Mesendoderm (in vitro differentiated cells): ENCODE data around the gene PGAM1.

ENCODE experiments used
- DNase-seq: peaks from one replicate; pipeline ENCODE4 v3.0.0; 2013
- H2AK5ac ChIP-seq: 2 replicates; pipeline ENCODE4 v1.6.1; 2013; ENCODE audit warnings: low read length, inconsistent platforms
- H2BK120ac ChIP-seq: 2 replicates; pipeline ENCODE4 v1.6.1; 2013; ENCODE audit warnings: low read depth, mild to moderate bottlenecking, low read length, moderate library complexity, mixed read lengths
- H2BK15ac ChIP-seq: replicated peaks from 2 replicates; pipeline ENCODE4 v1.6.1; 2013; ENCODE audit warnings: low read depth, mild to moderate bottlenecking, moderate library complexity
- H2BK5ac ChIP-seq: 2 replicates; pipeline ENCODE4 v1.6.1; 2013; ENCODE audit warnings: low read length, inconsistent platforms
- H3K18ac ChIP-seq: 2 replicates; pipeline ENCODE4 v1.6.1; 2013; ENCODE audit warnings: mild to moderate bottlenecking, low read length, mixed read lengths
- H3K23ac ChIP-seq: one replicate; pipeline ENCODE4 v1.6.1; 2013; ENCODE audit warnings: low read length
- H3K27ac ChIP-seq: 2 replicates; pipeline ENCODE4 v1.5.1; 2013; ENCODE audit warnings: low read depth, mild to moderate bottlenecking, inconsistent platforms, low read length, moderate library complexity
- H3K27me3 ChIP-seq: 2 replicates; pipeline ENCODE4 v1.6.1; 2013; ENCODE audit warnings: low read length, control low read depth, mild to moderate bottlenecking, inconsistent platforms; ENCODE audit not compliant: insufficient read depth, poor library complexity
- H3K36me3 ChIP-seq: 2 replicates; pipeline ENCODE4 v1.6.1; 2013; ENCODE audit warnings: low read length, inconsistent platforms; ENCODE audit not compliant: control insufficient read depth, insufficient read depth
- H3K4ac ChIP-seq: one replicate; pipeline ENCODE4 v1.6.1; 2013; ENCODE audit warnings: low read depth, mild to moderate bottlenecking, low read length, moderate library complexity
- H3K4me1 ChIP-seq: 2 replicates; pipeline ENCODE4 v1.6.1; 2013; ENCODE audit warnings: low read depth, low read length, inconsistent platforms; ENCODE audit not compliant: control insufficient read depth
- H3K4me2 ChIP-seq: 2 replicates; pipeline ENCODE4 v1.6.1; 2013; ENCODE audit warnings: low read length
- H3K4me3 ChIP-seq: 2 replicates; pipeline ENCODE4 v1.5.1; 2013; ENCODE audit warnings: mild to moderate bottlenecking, low read length
- H3K56ac ChIP-seq: one replicate; pipeline ENCODE4 v1.6.1; 2013; ENCODE audit warnings: low read length
- H3K79me1 ChIP-seq: 2 replicates; pipeline ENCODE4 v1.6.1; 2013; ENCODE audit warnings: low read length, inconsistent platforms
- H3K79me2 ChIP-seq: 2 replicates; pipeline ENCODE4 v1.6.1; 2013; ENCODE audit warnings: mild to moderate bottlenecking, low read length; ENCODE audit not compliant: control insufficient read depth, insufficient read depth
- H3K9ac ChIP-seq: 2 replicates; pipeline ENCODE4 v1.6.1; 2013; ENCODE audit warnings: low read length, inconsistent platforms
- H4K5ac ChIP-seq: one replicate; pipeline ENCODE4 v1.6.1; 2013; ENCODE audit warnings: low read length
- H4K8ac ChIP-seq: one replicate; pipeline ENCODE4 v1.6.1; 2013; ENCODE audit warnings: low read depth, mild to moderate bottlenecking, control low read depth, low read length, moderate library complexity
- WGBS: extraction: QIAGEN DNeasy Blood & Tissue Kit; methylation state at CpG from one replicate; pipeline ENCODE4 v1.1.7; 2013; ENCODE audit warnings: low lambda C conversion rate, missing lambda C conversion rate; ENCODE audit not compliant: insufficient coverage; ENCODE audit errors: extremely low coverage; 5-methylcytosine and 5-hydroxymethylcytosine counted together

PGAM1 gene

GRCh38 chr10:97444212-97444611, 18.2 kb downstream of the PGAM1 start:
- WGBS = no CpG with 5 or more reads among the region's 1 CpG
- Histone ChIP-seq H3K79me1 (peaks cover 12% of the 10 kb centered on the region), H3K4me3 (no peak overlapping the region)

GRCh38 chr10:97445357-97445721, 19.3 kb downstream of the PGAM1 start:
- Histone ChIP-seq H4K8ac (no peak overlapping the region), H2AK5ac (no peak overlapping the region), H3K18ac (no peak overlapping the region), H3K4ac (peak overlapping the region; percentile 40), H4K5ac (no peak overlapping the region), H3K56ac (peak overlapping the region; percentile 86), H2BK5ac (no peak overlapping the region), H3K36me3 (no peaks in the 10 kb centered on the region), H3K4me3 (peak overlapping the region; percentile 58), H3K27ac (no peak overlapping the region), H2BK120ac (no peak overlapping the region), H3K79me1 (peaks cover 15% of the 10 kb centered on the region), H3K27me3 (no peaks in the 10 kb centered on the region), H3K4me1 (no peaks in the 10 kb centered on the region), H3K9ac (peak overlapping the region; percentile 73), H2BK15ac (no peak overlapping the region), H3K23ac (no peak overlapping the region), H3K4me2 (peak overlapping the region; percentile 50), H3K79me2 (peaks cover 25% of the 10 kb centered on the region)
- no CpG with 5 or more reads among the region's 13 CpGs for WGBS
- DNase-seq = no peak

More at GRCh38 chr10:97444212-97444611, 18.2 kb downstream of the PGAM1 start:
- Histone ChIP-seq H3K4me2 (no peak overlapping the region), H3K56ac (no peak overlapping the region), H2BK5ac (no peak overlapping the region), H3K9ac (no peak overlapping the region), H3K27me3 (no peaks in the 10 kb centered on the region), H2AK5ac (no peak overlapping the region), H3K23ac (no peak overlapping the region), H3K18ac (no peak overlapping the region), H4K8ac (no peak overlapping the region), H4K5ac (no peak overlapping the region), H2BK120ac (no peak overlapping the region), H2BK15ac (no peak overlapping the region), H3K4ac (no peak overlapping the region), H3K27ac (no peak overlapping the region), H3K36me3 (no peaks in the 10 kb centered on the region), H3K79me2 (peaks cover 22% of the 10 kb centered on the region), H3K4me1 (no peaks in the 10 kb centered on the region)
- DNase-seq = no peak

- peak within 1 kb of the TSS; percentile 27 for H3K27ac ChIP-seq
- H2AK5ac ChIP-seq = no peak within 1 kb of the TSS
- WGBS = no CpG with 5 or more reads among the region's 66 CpGs
- peak within 1 kb of the TSS; percentile 40 for H3K4ac ChIP-seq
- H2BK5ac ChIP-seq = no peak within 1 kb of the TSS
- no peaks in the 10 kb centered on the region for H3K4me1 ChIP-seq
- no peak within 1 kb of the TSS for H2BK120ac ChIP-seq
- H2BK15ac ChIP-seq = no peak within 1 kb of the TSS
- H3K4me2 ChIP-seq = peak within 1 kb of the TSS; percentile 50
- no peaks in the 10 kb centered on the region for H3K27me3 ChIP-seq
- no peaks in the 10 kb centered on the region for H3K36me3 ChIP-seq
- H4K8ac ChIP-seq = peak within 1 kb of the TSS; percentile 95
- H4K5ac ChIP-seq = no peak within 1 kb of the TSS
- peaks cover 29% of the 10 kb centered on the region for H3K79me2 ChIP-seq
- no peak within 1 kb of the TSS for H3K23ac ChIP-seq
- H3K4me3 ChIP-seq = peak within 1 kb of the TSS; percentile 58
- DNase-seq = peak; percentile 99
- peak within 1 kb of the TSS; percentile 89 for H3K56ac ChIP-seq
- H3K9ac ChIP-seq = peak within 1 kb of the TSS; percentile 73
- peaks cover 19% of the 10 kb centered on the region for H3K79me1 ChIP-seq
- peak within 1 kb of the TSS; percentile 83 for H3K18ac ChIP-seq
These were observed 20.0 kb downstream of the PGAM1 start, which contains the start of the genes EXOSC1 and ZDHHC16 for GRCh38 chr10:97445722-97446639. Gene EXOSC1, minus strand, starts transcription at chr10:97446006. Its CDS starts 21 bp downstream, at chr10:97445985. Gene ZDHHC16, plus strand, starts transcription at chr10:97446175. Its CDS starts 5,501 bp downstream, at chr10:97451676.

GRCh38 chr10:97450828-97451227, 24.8 kb downstream of the PGAM1 start:
- peaks cover 14% of the 10 kb centered on the region for H3K79me2 ChIP-seq
- H4K5ac ChIP-seq = no peak overlapping the region
- no peak overlapping the region for H3K9ac ChIP-seq
- H2BK5ac ChIP-seq = no peak overlapping the region
- H2AK5ac ChIP-seq = no peak overlapping the region
- H3K36me3 ChIP-seq = no peaks in the 10 kb centered on the region
- no peak overlapping the region for H2BK120ac ChIP-seq
- no CpG with 5 or more reads among the region's 2 CpGs for WGBS
- no peaks in the 10 kb centered on the region for H3K4me1 ChIP-seq
- H3K56ac ChIP-seq = no peak overlapping the region
- H3K4me2 ChIP-seq = no peak overlapping the region
- no peak overlapping the region for H2BK15ac ChIP-seq
- H3K79me1 ChIP-seq = peaks cover 20% of the 10 kb centered on the region
- no peak overlapping the region for H3K27ac ChIP-seq
- no peak overlapping the region for H3K23ac ChIP-seq
- H3K18ac ChIP-seq = no peak overlapping the region
- DNase-seq = peak; percentile 34
- H3K4ac ChIP-seq = no peak overlapping the region
- H3K4me3 ChIP-seq = no peak overlapping the region
- no peak overlapping the region for H4K8ac ChIP-seq
- H3K27me3 ChIP-seq = no peaks in the 10 kb centered on the region

- no peak overlapping the region for H3K4ac ChIP-seq
- no peaks in the 10 kb centered on the region for H3K27me3 ChIP-seq
- peaks cover 20% of the 10 kb centered on the region for H3K79me1 ChIP-seq
- no peak overlapping the region for H3K56ac ChIP-seq
- H3K4me3 ChIP-seq = no peak overlapping the region
- no peak overlapping the region for H2BK120ac ChIP-seq
- H2AK5ac ChIP-seq = no peak overlapping the region
- no peak overlapping the region for H3K18ac ChIP-seq
- no peak overlapping the region for H4K8ac ChIP-seq
- H3K79me2 ChIP-seq = peaks cover 14% of the 10 kb centered on the region
- no peak overlapping the region for H3K4me2 ChIP-seq
- DNase-seq = no peak
- no peak overlapping the region for H3K27ac ChIP-seq
- H2BK5ac ChIP-seq = no peak overlapping the region
- H3K4me1 ChIP-seq = no peaks in the 10 kb centered on the region
- H3K36me3 ChIP-seq = no peaks in the 10 kb centered on the region
- no peak overlapping the region for H3K23ac ChIP-seq
- H4K5ac ChIP-seq = no peak overlapping the region
- no CpG with 5 or more reads among the region's 17 CpGs for WGBS
- H3K9ac ChIP-seq = no peak overlapping the region
- no peak overlapping the region for H2BK15ac ChIP-seq
These were observed 25.6 kb downstream of the PGAM1 start for GRCh38 chr10:97451605-97452004.
